ENCODE data around the gene MED26.
"Not testable (repeated sequence)": the region's sequence is repeated elsewhere in the genome, so short reads cannot be mapped to it uniquely, and the experiment has no call there.

Gene MED26

GRCh38 chr19:16573296-16573695, 54.7 kb downstream of the MED26 start:
- DNase-seq (ENCODE audit: low read depth): no peak

GRCh38 chr19:16572332-16573211, 55.4 kb downstream of the MED26 start, which contains the start of gene SLC35E1:
SLC35E1 (minus strand) TSS chr19:16572415; CDS start chr19:16572364, 51 bp downstream.
- DNase-seq (ENCODE audit: low read depth): peak; percentile 87

GRCh38 chr19:16571822-16572331, 56.1 kb downstream of the MED26 start:
- DNase-seq (ENCODE audit: low read depth): no peak

- DNase-seq (ENCODE audit: low read depth): no peak
Observed at GRCh38 chr19:16571283-16571682, 56.7 kb downstream of the MED26 start.

- DNase-seq (ENCODE audit: low read depth): no peak
Observed at GRCh38 chr19:16569609-16570320, 58.2 kb downstream of the MED26 start.

- DNase-seq (ENCODE audit: low read depth): no peak
Observed at GRCh38 chr19:16566702-16567101, 61.3 kb downstream of the MED26 start.

GRCh38 chr19:16566161-16566560, 61.8 kb downstream of the MED26 start:
- peak; percentile 72 for DNase-seq (ENCODE audit: low read depth)

GRCh38 chr19:16564842-16565241, 63.2 kb downstream of the MED26 start:
- no peak for DNase-seq (ENCODE audit: low read depth)

- DNase-seq (ENCODE audit: low read depth): no peak
Observed at GRCh38 chr19:16562608-16563025, 65.4 kb downstream of the MED26 start.

GRCh38 chr19:16561382-16561781, 66.6 kb downstream of the MED26 start:
- no peak for DNase-seq (ENCODE audit: low read depth)

GRCh38 chr19:16559780-16560276, 68.2 kb downstream of the MED26 start:
- no peak for DNase-seq (ENCODE audit: low read depth)

GRCh38 chr19:16554776-16555175, 73.2 kb downstream of the MED26 start:
- no peak for DNase-seq (ENCODE audit: low read depth)

GRCh38 chr19:16551902-16552301, 76.1 kb downstream of the MED26 start:
- DNase-seq (ENCODE audit: low read depth): not testable (repeated sequence)

- DNase-seq (ENCODE audit: low read depth): no peak
Observed at GRCh38 chr19:16548956-16549355, 79.0 kb downstream of the MED26 start.

- no peak for DNase-seq (ENCODE audit: low read depth)
Observed at GRCh38 chr19:16544473-16545231, 83.4 kb downstream of the MED26 start.

GRCh38 chr19:16543734-16544133, 84.3 kb downstream of the MED26 start:
- not testable (repeated sequence) for DNase-seq (ENCODE audit: low read depth)

- no peak for DNase-seq (ENCODE audit: low read depth)
Observed at GRCh38 chr19:16542910-16543472, 85.0 kb downstream of the MED26 start.

- DNase-seq (ENCODE audit: low read depth): peak; percentile 94
Observed at GRCh38 chr19:16542045-16542909, 85.7 kb downstream of the MED26 start, which contains the start of gene CHERP. CHERP (minus strand) TSS chr19:16542437; CDS start chr19:16542378, 59 bp downstream.

- DNase-seq (ENCODE audit: low read depth): no peak
Observed at GRCh38 chr19:16541526-16542044, 86.4 kb downstream of the MED26 start.

GRCh38 chr19:16540948-16541347, 87.1 kb downstream of the MED26 start:
- DNase-seq (ENCODE audit: low read depth): no peak
